Hepatic stellate cell (primary cell): ENCODE results near the gene ADCY10.
"Not testable (repeated sequence)": the region's sequence is repeated elsewhere in the genome, so short reads cannot be mapped to it uniquely, and the experiment has no call there.

ENCODE experiments used
- DNase-seq: peaks from one replicate; pipeline ENCODE4 v3.0.0; 2011; ENCODE audit warnings: low spot score

The ADCY10 gene

GRCh38 chr1:167924543-167925231, 10.8 kb upstream of the ADCY10 start:
- DNase-seq: no peak

- DNase-seq: no peak
Observed at GRCh38 chr1:167924102-167924501, 10.2 kb upstream of the ADCY10 start.

- DNase-seq: no peak
Observed at GRCh38 chr1:167923324-167924056, 9.6 kb upstream of the ADCY10 start.

- no peak for DNase-seq
Observed at GRCh38 chr1:167922611-167923074, 8.7 kb upstream of the ADCY10 start.

- DNase-seq: peak; percentile 37
Observed at GRCh38 chr1:167922023-167922422, 8.1 kb upstream of the ADCY10 start.

GRCh38 chr1:167916766-167917511, 3.0 kb upstream of the ADCY10 start:
- DNase-seq: no peak

- no peak for DNase-seq
Observed at GRCh38 chr1:167915569-167915968, 1.6 kb upstream of the ADCY10 start.

DNA sequence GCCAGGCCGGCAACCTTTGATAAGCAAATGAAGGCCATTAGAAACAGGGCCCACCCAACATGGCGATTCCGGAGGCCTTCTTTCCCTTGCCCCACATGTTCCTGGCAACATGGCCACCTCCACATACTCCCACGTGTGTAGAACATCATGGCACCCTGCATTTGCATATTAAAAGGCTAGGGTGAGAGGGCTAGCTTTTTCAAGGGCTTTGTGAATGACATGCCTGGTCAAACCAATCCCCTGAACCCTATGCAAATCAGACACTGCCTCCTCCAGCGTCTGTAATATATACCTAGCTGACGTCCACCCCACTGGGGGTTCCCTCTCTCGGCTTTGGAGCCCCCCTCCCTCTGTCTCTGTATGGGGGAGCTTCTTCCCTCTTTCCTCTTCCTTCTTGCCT, 1.6 kb downstream of the ADCY10 start:
- no peak for DNase-seq

DNA sequence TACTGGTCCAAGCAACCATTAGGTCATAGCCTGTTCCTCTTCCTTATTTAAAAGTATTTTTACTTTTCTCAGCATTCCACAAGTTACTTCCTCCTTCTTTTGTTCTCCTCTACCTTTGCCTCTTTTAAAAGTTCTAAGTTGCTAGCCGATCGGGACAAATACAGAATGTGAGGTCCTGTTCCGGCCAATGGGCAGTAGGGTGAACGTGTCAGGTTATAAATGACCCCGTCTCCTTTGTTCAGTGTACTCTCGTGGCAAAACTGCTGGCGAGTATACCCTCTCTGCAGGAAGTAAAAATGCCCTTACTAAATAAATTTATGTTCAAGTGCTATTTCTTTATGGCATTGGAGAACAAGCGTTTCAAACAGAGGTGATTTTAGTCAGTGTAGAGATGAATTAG, 2.5 kb downstream of the ADCY10 start:
- no peak for DNase-seq

DNA sequence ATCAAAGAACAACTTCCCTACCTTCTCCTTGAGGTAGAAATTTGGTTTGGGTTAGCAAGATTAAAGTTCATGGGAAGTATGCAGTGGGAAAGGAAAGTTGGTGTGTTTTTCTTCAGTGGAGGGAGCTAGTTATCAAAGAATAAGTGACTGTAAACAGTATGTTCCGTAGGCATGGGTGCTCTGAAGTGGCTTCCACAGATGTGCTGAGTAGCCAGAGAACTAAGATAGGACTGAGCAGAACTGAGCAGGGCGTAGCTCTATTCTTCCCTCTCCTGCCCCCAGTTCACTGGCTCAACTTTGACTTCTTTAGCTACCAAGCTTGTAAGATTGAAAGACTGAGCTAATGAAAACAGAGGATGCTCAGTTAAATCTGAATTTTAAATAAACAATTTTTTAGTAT, 3.4 kb downstream of the ADCY10 start:
- no peak for DNase-seq

- no peak for DNase-seq
Observed at GRCh38 chr1:167909691-167910180, 4.2 kb downstream of the ADCY10 start.

DNA sequence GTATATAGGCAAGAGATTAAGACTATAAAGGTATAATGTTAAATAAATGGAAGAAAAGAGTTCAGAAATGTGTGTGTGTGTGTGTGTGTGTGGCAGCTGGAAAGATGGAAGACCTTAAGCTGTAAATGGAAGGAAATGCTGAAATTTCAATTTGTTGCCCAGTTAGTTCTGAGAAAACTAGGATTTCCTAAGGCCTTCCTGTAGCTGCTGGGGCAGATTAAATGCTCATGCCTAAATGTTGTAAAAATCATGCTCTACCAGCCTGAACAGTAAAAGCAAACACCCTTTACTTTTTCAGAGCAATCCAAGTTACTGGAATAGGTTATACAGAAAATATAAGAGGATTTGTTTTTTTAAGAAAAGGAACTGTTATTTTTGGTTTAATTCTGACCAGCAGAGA, 8.3 kb downstream of the ADCY10 start:
- DNase-seq: no peak

DNA sequence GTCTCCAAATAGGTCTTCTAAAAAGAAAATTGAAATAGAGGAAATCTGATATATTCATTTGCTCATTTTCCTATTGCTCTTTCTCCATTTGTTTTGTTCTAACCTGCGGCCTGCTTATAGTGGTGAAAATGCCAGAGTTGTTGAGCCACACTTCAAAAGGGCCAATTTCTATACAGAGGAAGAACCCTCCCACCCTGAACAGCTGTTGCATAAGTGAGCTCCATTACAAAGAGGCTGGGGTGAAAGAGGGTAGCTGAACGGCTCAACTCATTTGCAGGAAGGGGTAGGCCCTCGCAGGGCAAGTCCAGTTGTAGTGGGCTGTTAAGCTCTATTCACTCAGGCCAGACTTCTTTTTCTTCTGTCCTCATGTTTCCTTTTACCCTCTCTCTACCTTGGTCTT, 8.8 kb downstream of the ADCY10 start:
- no peak for DNase-seq

- peak; percentile 64 for DNase-seq
Observed at GRCh38 chr1:167904652-167905130, 9.2 kb downstream of the ADCY10 start.

- DNase-seq: no peak
Observed at GRCh38 chr1:167900907-167901306, 13.0 kb downstream of the ADCY10 start.

GRCh38 chr1:167899253-167899681, 14.7 kb downstream of the ADCY10 start:
- DNase-seq: no peak

DNA sequence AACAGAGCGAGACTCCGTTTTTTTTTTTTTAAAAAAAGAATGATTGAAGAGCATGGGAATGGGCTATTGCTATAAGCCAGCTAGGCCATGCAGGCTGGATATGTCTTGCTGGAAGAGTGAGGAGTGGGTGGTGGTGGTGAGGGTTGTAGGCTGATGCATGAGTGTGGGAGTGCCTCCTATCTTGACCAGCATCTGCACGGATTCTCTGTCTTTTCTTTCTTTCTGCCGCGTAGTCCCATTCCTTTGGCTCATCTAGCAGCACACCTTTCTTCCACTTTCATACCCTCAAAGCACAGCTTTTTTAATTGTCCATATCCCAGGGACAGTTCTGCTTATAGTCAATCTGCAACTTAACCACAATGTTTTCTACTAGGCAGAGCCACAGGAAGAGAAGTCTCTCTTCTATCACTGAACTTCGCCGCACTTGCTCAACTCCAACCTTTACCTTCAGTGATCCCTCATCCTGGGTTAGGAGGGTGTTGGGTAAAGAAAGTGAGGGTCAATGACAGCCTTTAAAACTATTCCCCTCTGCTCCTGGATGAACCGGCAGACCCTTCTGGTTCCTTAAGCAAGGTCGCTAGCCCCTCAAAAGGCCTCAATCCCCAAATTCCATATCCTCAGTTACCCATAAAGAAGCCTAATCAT, 15.2 kb downstream of the ADCY10 start:
- DNase-seq: no peak

- no peak for DNase-seq
Observed at GRCh38 chr1:167893798-167894197, 20.1 kb downstream of the ADCY10 start.

DNA sequence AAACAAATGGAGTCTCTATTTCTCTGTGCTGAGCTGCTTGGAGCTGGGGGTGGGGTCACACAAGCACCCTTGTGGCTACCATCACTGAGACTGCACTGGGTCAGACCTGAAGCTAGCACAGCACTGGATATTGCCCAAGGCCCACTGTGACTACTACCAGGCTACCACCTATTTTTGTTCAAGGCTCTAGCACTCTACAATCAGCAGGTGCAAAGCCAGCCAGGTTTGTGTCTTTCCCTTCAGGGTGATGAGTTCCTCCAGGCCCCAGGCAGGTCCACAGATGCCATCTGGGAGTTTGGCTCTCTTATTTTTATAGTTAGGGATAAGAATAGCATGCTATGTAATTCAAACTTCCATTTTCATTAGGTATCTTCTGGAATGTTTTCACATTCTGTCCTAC, 23.5 kb downstream of the ADCY10 start:
- DNase-seq: no peak

- not testable (repeated sequence) for DNase-seq
Observed at GRCh38 chr1:167887187-167887586, 26.7 kb downstream of the ADCY10 start.

DNA sequence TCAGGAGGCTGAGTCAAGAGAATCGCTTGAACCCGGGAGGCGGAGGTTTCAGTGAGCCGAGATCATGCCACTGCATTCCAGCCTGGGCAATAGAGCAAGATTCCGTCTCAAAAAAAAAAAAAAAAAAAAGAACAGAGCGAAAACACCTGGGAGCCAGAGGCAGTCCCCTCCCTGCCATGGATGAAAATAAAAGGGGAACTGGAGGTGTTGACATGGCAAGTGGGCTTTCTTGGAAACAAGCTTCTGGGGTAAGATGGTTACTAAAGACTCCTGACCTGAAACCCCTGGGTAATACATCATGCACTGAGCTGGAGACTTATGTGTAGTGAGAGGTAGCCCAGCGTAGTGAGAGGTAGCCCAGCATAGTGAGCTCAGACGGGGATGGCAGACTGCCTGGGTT, 31.6 kb downstream of the ADCY10 start:
- DNase-seq: no peak

DNA sequence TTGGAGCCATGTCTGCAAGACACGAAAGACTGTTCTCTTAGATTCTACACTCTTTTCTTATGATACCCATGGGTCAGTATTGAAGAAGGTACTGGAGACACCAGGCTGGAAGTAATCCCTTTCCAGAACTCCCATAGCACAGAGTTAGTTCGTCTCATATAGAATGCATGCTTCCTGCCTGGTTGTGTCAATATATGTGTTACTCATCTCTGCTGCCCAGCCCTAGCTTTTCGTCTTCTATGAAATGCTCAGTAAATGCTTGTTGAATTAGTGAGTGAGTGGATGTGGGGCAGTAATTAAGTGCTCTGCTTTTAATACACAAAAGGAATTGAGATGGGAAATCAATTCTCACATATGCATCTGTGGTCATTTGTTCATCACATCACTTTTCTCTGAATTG, 32.1 kb downstream of the ADCY10 start:
- no peak for DNase-seq
